Common myeloid progenitor, CD34-positive (primary cell): ENCODE results near the gene ACCSL.

Source experiments
- CTCF ChIA-PET: fragments of 350-600 bp; sonication (Branson Sonifier 250); formaldehyde crosslinking; loops from one replicate; lab custom pipeline; 2021; ENCODE audit warnings: antibody characterized with exemption; lab: Charles Lee
- POLR2A ChIA-PET: fragments of 350-600 bp; sonication (Branson Sonifier 250); formaldehyde crosslinking; loops from one replicate; lab custom pipeline; 2021; ENCODE audit warnings: antibody characterized with exemption; lab: Charles Lee
- DNase-seq, 3 donors: peaks; one replicate each; pipeline versions ENCODE4 v3.0.0 to v3.0.0-alpha.2; 2013
- H3K27ac ChIP-seq, 2 experiments: 1 replicate in 1 of 2; 2 replicates in 1 of 2; pipeline ENCODE4 v1.7.0; 2013; ENCODE audit warnings: inconsistent platforms in 2 of 2, low read length in 2 of 2, mild to moderate bottlenecking in 2 of 2, low read depth in 1 of 2, moderate library complexity in 1 of 2; ENCODE audit not compliant: severe bottlenecking in 2 of 2, insufficient read depth in 1 of 2, poor library complexity in 1 of 2
- H3K27me3 ChIP-seq, 5 experiments: replicated peaks in 2 of 5; 1 replicate in 3 of 5; 2 replicates in 2 of 5; pipeline versions ENCODE4 v1.6.1 to v1.7.0; 2013; ENCODE audit warnings: low read length in 4 of 5, mild to moderate bottlenecking in 2 of 5, moderate library complexity in 2 of 5, inconsistent platforms in 1 of 5; ENCODE audit not compliant: insufficient read depth in 5 of 5, control insufficient read depth in 4 of 5
- H3K36me3 ChIP-seq, 4 experiments: 1 replicate in 2 of 4; 2 replicates in 2 of 4; pipeline versions ENCODE4 v1.6.1 to v1.7.0; 2013; ENCODE audit warnings: low read length in 3 of 4, control low read depth in 1 of 4, mild to moderate bottlenecking in 1 of 4; ENCODE audit not compliant: control insufficient read depth in 4 of 4, insufficient read depth in 4 of 4
- H3K4me1 ChIP-seq, 4 experiments: 1 replicate in 3 of 4; 2 replicates in 1 of 4; pipeline versions ENCODE4 v1.6.1 to v1.7.1; 2013; ENCODE audit warnings: low read length in 3 of 4, mild to moderate bottlenecking in 3 of 4, control low read depth in 1 of 4, inconsistent platforms in 1 of 4, moderate library complexity in 1 of 4; ENCODE audit not compliant: control insufficient read depth in 4 of 4, insufficient read depth in 4 of 4; ENCODE audit errors: control extremely low read depth in 1 of 4
- H3K4me3 ChIP-seq, 7 experiments: 1 replicate in 4 of 7; 2 replicates in 3 of 7; pipeline versions ENCODE4 v1.5.1 to v1.7.0; 2013; ENCODE audit warnings: mild to moderate bottlenecking in 7 of 7, low read length in 6 of 7, moderate library complexity in 6 of 7, inconsistent platforms in 2 of 7, low read depth in 2 of 7, control low read depth in 1 of 7; ENCODE audit not compliant: insufficient read depth in 4 of 7, control insufficient read depth in 1 of 7; ENCODE audit errors: extremely low read depth in 1 of 7
- H3K9me3 ChIP-seq, 5 experiments: 1 replicate in 4 of 5; 2 replicates in 1 of 5; pipeline versions ENCODE4 v1.6.1 to v1.7.1; 2013; ENCODE audit warnings: low read length in 4 of 5, mild to moderate bottlenecking in 2 of 5, inconsistent platforms in 1 of 5, low read depth in 1 of 5, moderate library complexity in 1 of 5; ENCODE audit not compliant: control insufficient read depth in 4 of 5, insufficient read depth in 2 of 5; ENCODE audit errors: control extremely low read depth in 1 of 5
- WGBS: methylation state at CpG from one replicate; pipeline ENCODE4 v1.1.5; 2013; ENCODE audit not compliant: insufficient coverage; 5-methylcytosine and 5-hydroxymethylcytosine counted together

The ACCSL gene

GRCh38 chr11:44034639-44035038, 13.1 kb upstream of the ACCSL start:
- POLR2A ChIA-PET = no interaction called here
- peaks cover 0 to 7% (median 0%) of the 10 kb centered on the region in 5 experiments for H3K27me3 ChIP-seq
- no peak overlapping the region for H3K4me3 ChIP-seq
- CTCF ChIA-PET = interaction anchor here (0.9 to 2.0 kb wide), 2 partner anchors 11 to 145 kb away, joined by 3 to 8 read pairs; no protein-coding TSS in a partner anchor
- H3K9me3 ChIP-seq = no peaks in the 10 kb centered on the region
- no peaks in the 10 kb centered on the region for H3K36me3 ChIP-seq
- no peak overlapping the region for H3K27ac ChIP-seq
- DNase-seq = no peak
- no peaks in the 10 kb centered on the region for H3K4me1 ChIP-seq

DNA sequence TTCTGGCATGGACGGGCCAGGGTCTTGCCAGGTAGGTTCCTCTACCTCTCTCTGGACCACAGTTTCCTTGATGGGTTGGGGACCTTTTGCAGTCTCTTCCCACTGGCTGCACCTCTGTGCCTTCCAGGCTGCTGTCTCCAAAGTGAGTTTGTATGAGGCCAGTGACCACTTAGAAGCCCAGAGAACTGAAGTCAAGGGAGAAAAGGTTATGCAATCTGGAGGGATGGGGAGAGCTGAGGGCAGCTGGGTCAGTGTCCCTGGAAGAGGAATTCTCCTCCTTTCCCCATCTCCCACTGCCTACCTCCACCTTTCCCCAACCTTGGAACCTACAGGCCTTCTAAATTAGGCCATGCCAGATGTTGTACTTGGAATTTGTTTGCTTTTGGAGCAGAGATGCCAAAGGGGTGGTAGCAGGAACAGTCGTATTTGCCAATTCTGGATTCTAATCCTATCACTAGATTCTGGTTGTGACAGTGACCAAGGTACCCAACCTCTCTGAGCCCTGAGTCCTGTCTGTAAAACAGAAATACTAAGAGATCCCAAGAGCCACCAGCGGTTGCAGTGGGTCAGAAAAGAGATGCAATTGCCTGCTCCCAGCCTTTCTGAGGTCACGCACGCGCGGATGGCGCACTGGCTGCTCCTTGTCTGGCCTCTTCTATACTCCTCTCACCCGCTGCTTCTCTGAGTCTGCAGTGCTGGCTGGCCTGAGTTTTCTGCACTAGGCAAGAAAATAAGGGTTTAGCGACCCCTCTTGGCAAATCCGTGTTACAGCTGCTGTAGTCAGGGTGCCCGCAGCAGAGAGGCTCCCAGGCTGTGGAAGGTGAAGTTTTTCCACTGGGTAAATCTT, 10.7 kb upstream of the ACCSL start:
- POLR2A ChIA-PET = no interaction called here
- peak; percentile 54 to 77 (median 72) for DNase-seq
- H3K27me3 ChIP-seq = peaks cover 0 to 2% (median 0%) of the 10 kb centered on the region in 5 experiments
- H3K27ac ChIP-seq = no peak overlapping the region
- H3K4me3 ChIP-seq = no peak overlapping the region
- H3K4me1 ChIP-seq = no peaks in the 10 kb centered on the region
- peaks cover 0 to 8% (median 2%) of the 10 kb centered on the region in 5 experiments for H3K9me3 ChIP-seq
- WGBS = 63% methylated on average over 5 of the region's 12 CpGs
- CTCF ChIA-PET = interaction anchor here (0.8 to 2.9 kb wide), 6 partner anchors 8 to 415 kb away, joined by 3 to 17 read pairs (median 3); no protein-coding TSS in a partner anchor
- H3K36me3 ChIP-seq = no peaks in the 10 kb centered on the region

- Histone ChIP-seq H3K36me3 (no peaks in the 10 kb centered on the region), H3K27me3 (peaks cover 0 to 2% (median 0%) of the 10 kb centered on the region in 5 experiments), H3K4me3 (no peak overlapping the region), H3K4me1 (no peaks in the 10 kb centered on the region), H3K27ac (no peak overlapping the region), H3K9me3 (peaks cover 0 to 8% (median 2%) of the 10 kb centered on the region in 5 experiments)
- CTCF ChIA-PET = interaction anchor here (0.8 to 2.9 kb wide), 5 partner anchors 9 to 416 kb away, joined by 3 to 17 read pairs (median 3); no protein-coding TSS in a partner anchor
- POLR2A ChIA-PET = no interaction called here
- WGBS = 100% methylated on average over 1 of the region's 2 CpGs
- DNase-seq = no peak
These were observed 10.2 kb upstream of the ACCSL start for GRCh38 chr11:44037658-44037998.

DNA sequence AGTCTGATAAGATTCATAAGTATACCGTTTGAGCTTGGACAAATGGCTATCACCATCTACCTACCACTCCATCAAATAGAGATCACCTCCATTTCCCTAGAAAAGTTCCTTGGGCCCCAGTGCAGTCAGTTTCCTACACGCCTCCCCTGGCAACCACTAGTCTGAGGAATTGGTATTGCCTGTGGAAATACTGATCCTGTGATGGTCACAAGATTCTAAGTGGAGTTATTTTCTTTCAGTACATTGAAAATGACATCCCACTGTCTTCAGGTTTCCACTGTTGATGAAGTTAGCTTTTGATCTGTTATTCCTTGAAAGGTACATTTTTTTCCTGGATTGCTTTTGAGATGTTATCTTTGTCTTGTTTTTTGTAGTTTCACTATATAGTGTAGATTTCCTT, 4.6 kb upstream of the ACCSL start:
- H3K36me3 ChIP-seq = no peaks in the 10 kb centered on the region
- POLR2A ChIA-PET = no interaction called here

GRCh38 chr11:44046182-44046581, 1.6 kb upstream of the ACCSL start:
- 100% methylated on average over 1 of the region's 2 CpGs for WGBS
- DNase-seq = no peak
- POLR2A ChIA-PET = no interaction called here

More for the DNA sequence above, 4.6 kb upstream of the ACCSL start:
- no peak for DNase-seq
- 100% methylated on average over 2 of the region's 2 CpGs for WGBS
- Histone ChIP-seq H3K9me3 (peaks cover 0 to 8% (median 2%) of the 10 kb centered on the region in 5 experiments), H3K4me1 (no peaks in the 10 kb centered on the region), H3K27ac (no peak overlapping the region), H3K4me3 (no peak overlapping the region), H3K27me3 (peaks cover 0 to 6% (median 0%) of the 10 kb centered on the region in 5 experiments)
- CTCF ChIA-PET = interaction anchor here (0.7 to 1.4 kb wide), 2 partner anchors 154 kb away, joined by 3 to 4 read pairs; no protein-coding TSS in a partner anchor

DNA sequence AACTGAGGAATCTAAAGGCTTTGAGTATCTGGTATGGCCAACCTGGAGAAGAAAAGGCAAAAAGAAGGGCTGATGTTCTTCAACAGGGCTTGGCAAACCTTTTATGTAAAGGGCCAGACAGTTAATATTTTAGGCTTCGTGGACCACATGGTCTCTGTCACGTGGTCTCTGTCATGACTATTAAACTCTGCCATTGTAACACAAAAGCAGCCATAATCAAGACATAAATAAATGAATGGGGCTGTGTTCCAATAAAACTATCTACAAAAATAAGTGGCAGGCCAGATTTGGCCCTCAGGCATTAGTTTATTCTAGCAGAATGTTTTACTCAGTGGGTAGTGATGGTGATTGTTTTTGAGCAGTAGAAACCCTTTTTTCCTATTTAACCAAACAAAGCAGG, 483 bp upstream of the ACCSL start:
- H3K27me3 ChIP-seq = peaks cover 0 to 6% (median 0%) of the 10 kb centered on the region in 5 experiments
- no peak overlapping the region for H3K27ac ChIP-seq
- no peak overlapping the region for H3K4me3 ChIP-seq
- no peak for DNase-seq
- H3K36me3 ChIP-seq = no peaks in the 10 kb centered on the region
- WGBS = no CpG with 5 or more reads among the region's 2 CpGs
- ChIA-PET CTCF (no interaction called here), POLR2A (no interaction called here)
- H3K9me3 ChIP-seq = no peaks in the 10 kb centered on the region
- no peaks in the 10 kb centered on the region for H3K4me1 ChIP-seq

More at GRCh38 chr11:44046182-44046581, 1.6 kb upstream of the ACCSL start:
- H3K4me1 ChIP-seq = no peaks in the 10 kb centered on the region
- no peak overlapping the region for H3K27ac ChIP-seq
- no peak overlapping the region for H3K4me3 ChIP-seq
- H3K36me3 ChIP-seq = no peaks in the 10 kb centered on the region
- peaks cover 0 to 6% (median 0%) of the 10 kb centered on the region in 5 experiments for H3K27me3 ChIP-seq
- H3K9me3 ChIP-seq = peaks cover 0 to 4% (median 0%) of the 10 kb centered on the region in 5 experiments
- CTCF ChIA-PET = no interaction called here

GRCh38 chr11:44049832-44050231, 2.1 kb downstream of the ACCSL start:
- DNase-seq = no peak
- H3K27ac ChIP-seq = no peak overlapping the region
- no peaks in the 10 kb centered on the region for H3K36me3 ChIP-seq
- H3K27me3 ChIP-seq = peaks cover 0 to 4% (median 0%) of the 10 kb centered on the region in 5 experiments
- WGBS = 93% methylated on average over 3 of the region's 3 CpGs
- no peaks in the 10 kb centered on the region for H3K9me3 ChIP-seq
- POLR2A ChIA-PET = no interaction called here
- H3K4me1 ChIP-seq = no peaks in the 10 kb centered on the region
- CTCF ChIA-PET = interaction anchor here (0.7 kb wide), 1 partner anchor 14 kb away, joined by 5 read pairs; no protein-coding TSS in a partner anchor
- no peak overlapping the region for H3K4me3 ChIP-seq
